Hematopoietic multipotent progenitor cell treated with erythropoietin and hydrocortisone succinate and interleukin-3 and kit ligand, for 17 days (in vitro differentiated cells): ENCODE measurements around the gene ACADVL.

Experiments
- DNase-seq: peaks from one replicate; pipeline ENCODE4 v3.0.0-alpha.2; 2015; ENCODE audit warnings: low spot score

Gene ACADVL

DNA sequence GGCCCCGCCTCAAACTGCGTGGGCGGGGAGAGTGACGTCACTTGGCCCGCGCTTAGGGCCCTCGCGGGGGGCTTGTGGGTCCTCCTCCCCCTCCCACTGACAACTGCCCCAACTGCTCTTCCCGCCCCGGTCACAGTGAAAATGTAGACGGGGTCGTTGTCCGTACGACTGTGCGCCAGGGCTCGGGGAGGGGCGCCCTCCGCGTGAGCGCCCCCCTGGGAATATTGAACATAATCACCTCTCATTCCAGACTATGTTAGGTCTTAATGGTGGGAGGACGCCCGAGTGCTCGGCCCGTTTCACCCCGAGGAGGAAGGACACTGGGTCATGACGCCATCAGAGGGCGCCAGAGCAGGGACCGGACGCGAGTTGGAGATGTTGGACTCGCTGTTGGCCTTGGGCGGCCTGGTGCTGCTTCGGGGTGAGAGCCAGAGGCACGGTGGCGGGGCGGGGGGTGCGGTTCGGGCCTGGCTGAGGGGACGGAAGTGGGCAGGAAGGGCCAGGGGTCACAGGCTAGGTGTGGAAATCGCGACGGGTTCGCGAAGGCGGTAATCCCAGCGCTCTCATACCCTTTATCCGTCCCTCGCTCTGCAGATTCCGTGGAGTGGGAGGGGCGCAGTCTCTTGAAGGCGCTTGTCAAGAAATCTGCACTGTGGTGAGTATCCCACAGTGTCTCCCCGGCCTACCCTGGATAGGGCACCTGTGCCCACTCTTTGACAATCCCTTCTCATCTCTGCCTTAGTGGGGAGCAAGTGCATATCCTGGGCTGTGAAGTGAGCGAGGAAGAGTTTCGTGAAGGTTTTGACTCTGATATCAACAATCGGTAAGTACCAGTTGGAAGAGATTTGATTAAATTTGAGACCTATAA lies 32.7 kb downstream of the ACADVL start, which contains the start of gene ELP5:
TSS of gene ELP5 (plus strand) at position 40 of the 868 bp plus-strand sequence. CDS start at position 376, 336 bp downstream.
- peak; percentile 95 for DNase-seq

GRCh38 chr17:7253082-7253481 lies 33.3 kb downstream of the ACADVL start:
- no peak for DNase-seq

GRCh38 chr17:7254511-7254910 lies 34.8 kb downstream of the ACADVL start:
- no peak for DNase-seq

DNA sequence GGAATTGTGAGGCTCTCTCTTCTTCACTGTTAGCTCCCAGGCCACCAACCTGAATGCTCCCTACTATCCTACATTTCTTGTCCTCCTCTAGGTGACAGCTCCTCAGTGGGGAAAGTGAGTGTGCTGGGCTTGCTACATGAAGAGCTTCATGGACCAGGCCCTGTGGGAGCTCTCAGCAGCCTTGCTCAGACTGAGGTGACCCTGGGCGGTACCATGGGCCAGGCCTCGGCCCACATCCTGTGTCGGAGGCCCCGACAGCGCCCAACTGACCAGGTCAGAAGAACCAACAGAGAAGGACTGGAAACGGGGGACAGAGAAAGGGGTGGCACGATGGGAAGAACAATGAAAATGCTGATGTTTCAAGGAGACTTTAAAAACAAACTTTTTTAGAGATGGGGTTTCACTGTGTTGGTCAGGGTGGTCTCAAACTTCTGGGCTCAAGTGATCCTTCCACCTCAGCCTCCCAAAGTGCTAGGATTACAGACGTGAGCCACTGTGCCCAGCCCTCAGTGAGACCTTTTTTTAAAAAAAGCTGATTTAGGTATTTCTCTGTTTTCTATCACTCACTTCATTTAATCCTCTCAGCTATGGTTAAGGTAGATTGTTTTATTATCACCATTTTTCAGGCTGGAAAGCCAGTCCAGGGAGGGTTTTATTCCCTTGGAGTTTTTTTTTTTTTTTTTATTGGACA lies 37.2 kb downstream of the ACADVL start:
- DNase-seq = no peak

- DNase-seq = no peak
Observed at GRCh38 chr17:7258731-7259554, 39.2 kb downstream of the ACADVL start.

DNA sequence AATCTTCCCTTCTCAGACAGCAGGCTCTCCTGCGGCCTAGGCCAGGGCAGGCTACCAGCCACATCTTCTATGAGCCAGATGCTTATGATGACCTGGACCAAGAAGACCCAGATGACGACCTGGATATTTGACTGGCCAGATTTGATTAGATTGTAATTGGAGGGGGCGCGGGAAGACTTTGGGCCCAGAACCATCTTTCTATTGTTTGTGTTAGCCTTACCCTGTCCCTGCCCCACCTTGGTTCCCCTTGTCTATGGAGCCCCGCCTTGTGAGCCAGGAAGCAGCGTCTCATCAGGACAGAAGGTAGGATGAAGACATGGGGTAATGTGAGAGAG lies 39.8 kb downstream of the ACADVL start:
- no peak for DNase-seq

DNA sequence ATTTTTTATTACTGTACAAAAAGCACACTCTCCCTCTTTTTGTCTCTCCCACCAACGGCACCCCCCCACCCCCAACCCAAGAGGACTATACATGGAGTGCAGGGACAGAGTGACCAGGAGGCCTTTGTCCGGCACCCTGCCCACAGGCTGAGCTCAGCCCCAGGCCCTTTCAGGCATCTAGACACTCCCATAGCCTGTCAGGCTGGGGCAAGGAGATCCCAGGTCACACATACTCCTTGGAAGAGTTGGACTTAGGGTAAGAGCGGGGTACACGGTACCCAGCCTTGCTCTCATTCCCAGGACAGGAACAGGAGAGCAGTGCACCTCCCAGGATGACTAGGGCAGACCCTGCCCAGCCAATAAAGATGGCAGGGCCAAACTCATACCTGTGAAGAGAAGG lies 40.4 kb downstream of the ACADVL start:
- no peak for DNase-seq

- DNase-seq = peak; percentile 25
Observed at GRCh38 chr17:7260651-7261378, 41.1 kb downstream of the ACADVL start.

DNA sequence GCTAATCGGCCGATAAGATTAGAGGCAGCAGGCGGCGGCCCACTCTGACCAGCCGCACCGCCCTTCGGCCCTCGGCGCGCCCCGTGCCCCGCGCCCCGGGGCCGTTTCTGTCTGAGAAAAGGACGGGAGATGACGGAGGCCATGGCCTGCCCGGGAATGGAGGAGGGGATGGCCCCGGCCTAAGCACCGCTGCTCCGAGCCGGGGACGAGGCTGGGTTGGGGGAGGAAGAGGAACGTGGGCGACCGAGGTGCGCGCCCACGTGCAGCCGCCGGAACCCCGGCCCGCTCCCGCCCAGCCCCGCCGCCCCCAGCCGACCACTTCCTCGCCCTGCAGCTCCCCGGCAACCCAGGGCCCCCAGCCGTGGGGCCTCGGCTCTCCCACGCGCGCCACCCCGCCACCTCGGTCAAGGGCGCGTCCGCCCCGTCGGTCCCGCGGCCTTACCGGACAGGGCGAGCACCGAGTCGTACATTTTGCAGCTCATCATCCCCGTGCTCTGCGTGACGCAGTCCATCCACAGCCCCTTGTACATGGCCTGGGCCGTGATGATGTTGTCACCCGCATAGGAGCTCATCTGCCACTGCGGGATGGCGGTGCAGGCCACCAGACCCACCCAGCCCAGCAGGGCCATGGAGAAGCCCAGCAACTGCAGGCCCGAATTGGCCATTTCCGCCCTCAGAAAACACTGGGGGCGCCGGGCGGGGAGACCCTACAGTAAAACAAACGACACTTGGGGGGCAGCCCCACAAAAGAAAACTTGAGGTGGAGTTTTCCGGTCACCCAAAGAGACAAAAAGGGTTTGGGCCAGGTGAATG lies 41.8 kb downstream of the ACADVL start:
- no peak for DNase-seq

- no peak for DNase-seq
Observed at GRCh38 chr17:7262192-7262934, 42.6 kb downstream of the ACADVL start, which contains the start of gene CLDN7. Gene CLDN7 (minus strand): TSS chr17:7262478. CDS start chr17:7262043, 435 bp downstream.

DNA sequence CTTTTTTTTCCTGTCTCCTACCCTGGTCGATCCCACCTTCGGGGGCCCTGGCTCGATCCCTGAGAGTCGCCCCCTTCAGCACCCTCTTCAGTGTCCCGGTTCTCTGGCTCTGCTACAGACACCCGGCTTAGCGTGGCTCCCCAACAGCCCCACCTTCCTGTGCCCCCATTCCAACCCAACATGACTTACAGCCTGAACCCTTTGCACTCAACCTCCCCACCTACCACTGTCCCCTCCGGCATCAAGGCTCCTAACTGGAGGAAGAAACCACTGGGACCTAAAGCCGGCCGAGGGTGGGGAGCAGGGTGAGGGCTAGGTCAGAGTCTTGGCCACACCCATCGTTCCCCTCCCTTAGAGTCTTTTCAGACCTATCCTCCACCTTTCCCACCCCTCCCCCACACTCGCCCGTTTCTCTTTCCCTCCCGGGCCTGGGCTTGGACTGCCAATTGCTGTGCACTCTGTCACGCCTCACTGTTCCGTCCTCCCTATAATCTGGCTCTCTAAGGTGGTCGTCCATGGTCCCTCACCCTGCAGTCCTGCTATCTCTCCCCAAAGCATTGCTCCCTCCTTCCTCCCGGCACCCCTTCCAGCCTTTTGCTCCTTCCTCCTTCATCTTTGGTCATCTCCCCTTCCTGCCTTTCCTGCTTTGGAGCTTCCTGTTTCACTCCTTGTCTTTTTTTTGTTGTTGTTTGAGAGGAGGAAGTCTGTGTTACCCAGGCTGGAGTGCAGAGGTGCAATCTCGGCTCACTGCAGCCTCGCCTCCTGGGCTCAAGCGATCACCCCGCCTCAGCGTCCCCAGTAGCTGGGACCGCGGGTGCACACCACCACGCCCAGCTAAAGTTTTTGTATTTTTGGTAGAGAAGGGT lies 43.4 kb downstream of the ACADVL start:
- no peak for DNase-seq

DNA sequence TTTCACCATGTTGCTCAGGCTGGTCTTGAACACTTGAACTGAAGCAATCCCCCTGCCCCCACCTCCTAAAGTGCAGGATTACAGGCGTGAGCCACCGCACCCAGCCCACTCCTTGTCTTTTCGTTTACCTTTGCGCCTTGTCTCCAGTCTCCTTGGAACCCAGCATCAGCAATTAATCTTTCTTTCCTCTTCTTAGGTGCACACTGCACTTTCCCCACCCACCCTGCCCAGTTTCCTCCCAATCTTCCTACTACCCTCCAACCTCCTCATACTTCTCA lies 44.0 kb downstream of the ACADVL start:
- DNase-seq = no peak

DNA sequence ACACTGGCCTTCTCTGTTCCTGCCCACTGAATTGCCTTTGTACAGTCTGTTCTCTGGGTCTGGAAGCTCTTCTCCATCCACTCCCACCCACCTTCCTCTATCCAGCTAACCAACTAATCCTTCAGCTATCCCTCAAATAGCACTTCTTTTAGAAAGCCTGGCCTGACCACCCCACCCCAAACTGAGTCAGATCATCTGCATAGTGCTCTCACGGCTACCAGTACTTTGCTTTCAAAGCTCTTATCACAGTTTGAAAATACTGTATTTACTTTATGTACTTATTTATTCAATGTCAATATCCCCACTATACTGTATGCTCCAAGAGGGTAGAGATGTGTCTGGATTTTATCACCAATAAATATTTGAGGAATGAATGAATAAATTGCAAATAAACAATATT lies 47.0 kb downstream of the ACADVL start:
- DNase-seq = no peak
